GM13976 (cell line): ENCODE results near the gene CCDC138.

Experiments used
- DNase-seq: peaks from one replicate; pipeline ENCODE4 v3.0.0; 2012; ENCODE audit warnings: low spot score
- CTCF ChIP-seq: IDR thresholded peaks from 2 replicates; pipeline ENCODE4 v1.5.1; 2012; ENCODE audit warnings: borderline replicate concordance, mild to moderate bottlenecking; ENCODE audit not compliant: insufficient read depth; ENCODE audit errors: extremely low read depth, missing control alignments, control extremely low read depth
- in situ Hi-C: fragments of 300-500 bp; cut with MboI; formaldehyde crosslinking; loops from one replicate; pipeline ENCODE4 v1.12.0; 2022; ENCODE audit warnings: low sequenced_read_pairs, mixed read lengths, inconsistent platforms; ENCODE audit not compliant: unreplicated experiment

Gene CCDC138

DNA sequence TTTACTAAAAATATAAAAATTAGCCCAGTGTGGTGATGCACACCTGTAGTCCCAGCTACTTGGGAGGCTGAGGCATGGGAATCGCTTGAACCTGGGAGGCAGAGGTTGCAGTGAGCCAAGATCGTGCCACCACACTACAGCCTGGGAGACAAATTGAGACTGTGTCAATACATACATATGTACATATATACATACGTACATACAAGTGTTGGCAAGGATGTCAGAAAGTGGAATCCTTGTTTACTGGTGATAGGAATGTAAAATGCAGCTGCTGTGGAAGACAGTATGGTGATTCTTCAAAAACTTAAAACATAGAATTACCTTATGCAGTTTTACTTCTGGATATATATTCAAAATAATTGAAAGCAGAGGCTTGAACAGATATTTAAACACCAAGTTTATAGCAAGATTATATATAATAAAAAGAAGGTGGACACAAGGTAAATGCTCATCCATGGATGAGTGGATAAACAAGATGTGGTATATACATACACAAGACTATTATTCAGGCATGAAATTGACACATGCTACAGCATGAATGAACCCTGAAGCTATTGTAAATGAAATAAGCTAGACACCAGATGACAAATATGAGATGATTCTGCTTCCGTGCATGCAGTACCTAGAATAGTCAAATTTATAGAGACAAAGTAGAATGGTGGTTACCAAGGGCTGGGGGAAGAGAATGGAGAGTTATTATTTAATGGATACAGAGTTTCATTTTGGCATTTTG is 43.2 kb downstream of the CCDC138 start:
- in situ Hi-C loops = no loop called here
- DNase-seq = no peak
- no peak for TF ChIP-seq CTCF

DNA sequence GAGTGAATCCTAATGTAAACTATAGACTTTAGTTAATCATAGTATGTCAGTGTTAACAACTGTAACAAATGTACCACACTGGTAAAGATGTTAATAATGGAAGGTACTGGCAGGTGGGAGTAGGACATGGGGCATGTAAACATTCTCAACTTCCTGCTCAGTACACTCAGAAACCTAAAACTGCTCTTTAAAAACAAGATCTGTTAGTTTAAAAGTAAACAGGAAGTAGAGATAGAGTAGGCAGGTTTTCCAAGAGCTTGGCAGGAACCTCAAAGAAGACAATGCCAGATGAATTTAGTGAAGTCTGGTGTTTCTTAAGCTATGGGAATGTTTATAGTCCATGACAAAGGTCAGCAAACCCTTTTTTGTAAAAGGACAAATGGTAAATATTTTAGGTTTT is 46.6 kb downstream of the CCDC138 start:
- TF ChIP-seq CTCF = no peak
- in situ Hi-C loops = no loop called here
- DNase-seq = no peak

DNA sequence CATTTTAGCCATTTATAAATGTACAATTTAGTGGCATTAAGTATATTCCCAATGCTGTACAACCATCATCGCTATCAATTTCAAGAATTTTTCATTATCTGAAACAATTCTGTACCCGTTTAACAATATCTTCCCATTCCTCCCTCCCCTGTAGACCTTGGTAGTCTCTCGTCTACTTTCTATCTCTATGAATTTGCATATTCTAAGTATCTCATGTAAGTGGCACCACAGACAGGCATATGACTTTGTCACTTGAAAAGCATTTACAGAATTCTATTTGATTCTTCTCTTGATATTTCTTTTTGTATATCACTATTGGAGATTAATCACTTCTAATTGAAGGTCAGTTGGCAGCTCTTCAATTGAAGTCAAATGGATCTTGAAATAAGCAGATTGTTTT is 48.0 kb downstream of the CCDC138 start:
- in situ Hi-C loops = no loop called here
- DNase-seq = no peak
- no peak for TF ChIP-seq CTCF

DNA sequence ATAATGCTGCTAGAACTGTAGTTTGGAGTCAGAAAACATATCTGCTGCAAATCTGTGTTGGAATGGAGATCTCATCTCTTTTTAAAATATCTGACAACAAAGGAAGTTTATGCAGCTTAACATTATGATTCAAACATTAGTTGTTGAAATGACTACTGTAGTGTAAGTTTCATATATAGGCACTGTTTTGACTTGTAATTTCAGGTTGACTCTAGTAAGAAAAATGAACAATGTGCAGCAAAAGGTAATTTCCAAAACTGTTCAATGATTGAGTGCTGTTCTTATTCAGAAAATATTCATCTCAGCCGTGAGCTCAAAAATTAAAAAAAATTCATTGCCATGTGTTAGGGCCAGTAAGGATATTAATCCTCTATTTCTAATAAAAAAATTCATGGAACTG is 48.5 kb downstream of the CCDC138 start:
- in situ Hi-C loops = no loop called here

GRCh38 chr2:108837198-108837597 is 50.6 kb downstream of the CCDC138 start:
- DNase-seq = no peak
- in situ Hi-C loops = no loop called here
- no peak for TF ChIP-seq CTCF

More for the DNA sequence above, 48.5 kb downstream of the CCDC138 start:
- peak; percentile 13 for DNase-seq
- TF ChIP-seq CTCF = no peak

GRCh38 chr2:108841506-108841905 is 54.9 kb downstream of the CCDC138 start:
- DNase-seq = no peak
- TF ChIP-seq CTCF = no peak
- in situ Hi-C loops = no loop called here
